Activated naive CD8-positive, alpha-beta T cell (primary cell): ENCODE measurements around the gene CDH13.

ENCODE experiments used
- H3K27ac Mint-ChIP-seq: one replicate; pipeline ENCODE4 v1.8.0; 2021; ENCODE audit warnings: mixed read lengths
- H3K27me3 Mint-ChIP-seq: one replicate; pipeline ENCODE4 v1.8.0; 2021; ENCODE audit warnings: mixed read lengths
- H3K36me3 Mint-ChIP-seq: one replicate; pipeline ENCODE4 v1.8.0; 2021; ENCODE audit warnings: mixed read lengths
- H3K4me1 Mint-ChIP-seq: one replicate; pipeline ENCODE4 v1.8.0; 2021; ENCODE audit warnings: low read depth, mixed read lengths
- H3K4me3 Mint-ChIP-seq: one replicate; pipeline ENCODE4 v1.8.0; 2021; ENCODE audit warnings: mild to moderate bottlenecking, mixed read lengths
- H3K9me3 Mint-ChIP-seq: one replicate; pipeline ENCODE4 v1.8.0; 2021; ENCODE audit warnings: low read depth, mixed read lengths

Gene CDH13

DNA sequence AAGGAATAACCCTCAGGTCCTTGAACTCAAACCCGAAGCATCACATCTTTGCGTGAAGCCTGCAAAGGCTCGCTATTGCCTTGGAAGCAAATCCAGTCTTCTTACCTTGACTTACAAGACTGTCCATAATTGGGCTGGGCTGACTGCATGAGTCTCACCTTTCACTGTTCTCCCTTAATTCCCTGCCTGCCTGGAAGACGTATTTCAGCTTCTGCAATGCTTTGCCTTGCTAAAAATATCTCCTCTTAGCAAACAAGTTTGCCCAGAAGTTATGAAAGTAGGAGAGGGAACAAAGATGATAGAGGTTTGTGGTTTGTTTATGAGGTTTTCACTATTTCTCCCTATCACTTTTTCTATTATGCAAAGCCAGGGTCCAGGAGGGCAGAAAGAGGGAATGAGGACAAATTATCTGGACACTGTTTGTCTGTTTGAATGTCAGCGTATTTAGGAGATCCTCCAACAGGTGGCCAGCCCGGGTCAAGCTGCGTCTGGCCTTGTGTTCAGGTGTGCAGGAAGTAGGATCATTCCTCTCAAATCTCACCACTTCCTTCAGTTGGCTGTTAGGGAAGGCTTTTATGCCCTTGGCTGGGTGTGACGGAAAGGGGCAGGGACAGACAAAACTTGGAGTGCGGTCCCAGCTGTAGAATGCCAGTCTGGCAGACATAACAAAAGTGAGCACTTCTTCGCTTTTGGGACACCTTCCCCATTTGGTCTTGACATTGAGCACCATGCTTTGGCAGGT lies 488.9 kb downstream of the CDH13 start:
- Mint-ChIP-seq H3K4me3 (no peak overlapping the region), H3K27ac (no peak overlapping the region), H3K4me1 (no peaks in the 10 kb centered on the region), H3K36me3 (no peaks in the 10 kb centered on the region), H3K9me3 (no peaks in the 10 kb centered on the region), H3K27me3 (no peaks in the 10 kb centered on the region)

DNA sequence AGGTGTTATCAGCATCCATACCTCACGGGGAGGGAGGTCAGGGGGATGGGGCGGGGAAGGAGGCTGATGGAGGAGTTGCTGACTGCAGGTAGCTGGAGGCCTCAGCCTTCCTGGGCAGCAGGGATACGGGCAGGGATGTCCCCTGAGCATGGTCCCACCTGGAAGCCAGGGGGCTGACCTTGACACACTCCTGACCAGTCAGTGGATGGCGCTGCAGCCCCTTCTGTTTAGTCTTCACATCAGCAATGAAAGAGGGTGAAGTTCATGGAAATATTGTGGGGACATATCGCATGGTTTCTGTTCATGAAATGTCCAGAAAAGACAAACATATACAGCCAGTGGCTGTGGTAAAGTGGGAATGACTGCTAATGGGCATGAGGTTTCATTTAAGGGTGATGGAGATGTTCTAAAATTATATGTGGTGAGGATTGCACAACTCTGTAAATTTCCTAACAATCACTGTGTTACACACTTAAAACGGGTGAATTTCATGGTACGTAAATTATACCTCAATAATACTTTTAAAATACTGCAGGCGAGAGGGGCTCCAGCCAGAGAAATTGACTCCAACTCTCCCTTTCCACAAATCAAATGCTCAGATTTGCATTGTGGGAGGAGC lies 489.6 kb downstream of the CDH13 start:
- no peaks in the 10 kb centered on the region for H3K4me1 Mint-ChIP-seq
- H3K27me3 Mint-ChIP-seq = no peaks in the 10 kb centered on the region
- H3K27ac Mint-ChIP-seq = no peak overlapping the region
- H3K36me3 Mint-ChIP-seq = no peaks in the 10 kb centered on the region
- no peak overlapping the region for H3K4me3 Mint-ChIP-seq
- H3K9me3 Mint-ChIP-seq = no peaks in the 10 kb centered on the region

DNA sequence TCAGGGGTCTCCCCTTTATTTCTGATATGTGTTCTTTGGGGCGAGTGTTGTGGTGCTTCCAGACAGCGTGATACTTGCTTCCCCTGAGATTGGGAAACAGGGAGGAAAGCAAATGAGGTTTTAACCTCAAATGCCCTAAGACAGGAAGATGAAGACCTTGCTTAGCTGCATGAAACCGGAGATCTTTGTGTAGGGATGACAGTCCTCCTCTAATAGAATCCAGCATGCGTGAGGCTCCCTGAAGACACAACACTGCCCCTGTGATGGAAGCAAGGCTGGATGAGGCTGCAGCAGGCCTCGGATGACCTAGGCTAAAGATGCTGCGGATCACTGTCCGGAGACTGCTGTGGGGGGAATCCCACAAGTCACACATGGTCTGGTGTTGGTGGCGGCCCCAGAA lies 491.0 kb downstream of the CDH13 start:
- Mint-ChIP-seq H3K27ac (no peak overlapping the region), H3K36me3 (no peaks in the 10 kb centered on the region), H3K9me3 (no peaks in the 10 kb centered on the region), H3K4me1 (no peaks in the 10 kb centered on the region), H3K27me3 (no peaks in the 10 kb centered on the region), H3K4me3 (no peak overlapping the region)

DNA sequence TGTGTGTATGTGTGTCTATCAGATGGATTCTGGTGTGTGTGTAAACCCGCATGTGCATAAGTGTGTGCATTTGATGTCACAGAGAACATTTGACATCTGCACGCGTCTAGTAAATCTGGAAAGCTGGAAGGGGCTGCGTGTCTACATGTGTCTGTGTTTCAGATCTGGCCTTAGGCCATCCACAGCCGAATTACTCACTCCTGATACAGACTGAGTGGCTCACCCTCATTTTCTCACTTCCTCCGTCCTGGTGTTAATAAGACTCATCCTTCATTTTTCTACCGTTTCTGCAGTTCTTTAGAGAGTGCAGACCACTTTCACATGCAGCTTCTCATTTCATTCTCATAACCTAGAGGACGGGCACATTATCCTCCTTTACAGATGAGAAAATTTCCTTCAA lies 491.6 kb downstream of the CDH13 start:
- no peaks in the 10 kb centered on the region for H3K4me1 Mint-ChIP-seq
- no peak overlapping the region for H3K4me3 Mint-ChIP-seq
- H3K36me3 Mint-ChIP-seq = no peaks in the 10 kb centered on the region
- H3K9me3 Mint-ChIP-seq = no peaks in the 10 kb centered on the region
- no peaks in the 10 kb centered on the region for H3K27me3 Mint-ChIP-seq
- H3K27ac Mint-ChIP-seq = no peak overlapping the region

DNA sequence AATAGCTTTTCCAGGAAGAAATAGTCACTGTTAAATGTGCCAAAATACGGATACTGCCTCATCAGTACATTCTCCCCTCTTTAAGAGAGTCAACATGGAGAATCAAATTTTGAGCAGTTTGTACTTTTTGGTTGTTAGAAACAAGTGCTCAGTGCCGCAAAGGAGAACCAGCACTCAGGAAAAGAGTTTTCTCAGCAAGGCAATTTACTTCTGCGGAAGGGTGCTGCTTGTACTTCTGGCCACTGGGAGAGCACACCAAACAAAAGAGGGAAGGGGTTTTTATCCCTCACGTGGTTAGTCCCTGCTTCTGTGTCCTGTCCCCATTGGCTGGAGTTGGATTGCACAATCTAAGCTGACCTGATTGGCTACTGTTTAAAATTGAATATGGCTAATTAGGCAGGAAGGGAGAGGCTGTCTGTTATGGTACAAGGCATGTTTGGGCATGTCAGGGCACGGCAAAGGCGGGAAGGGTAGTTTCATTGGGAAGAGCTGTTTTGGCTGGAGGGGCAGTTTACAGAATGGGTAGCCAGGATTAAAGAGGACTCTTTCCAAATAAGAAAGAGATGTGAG lies 499.3 kb downstream of the CDH13 start:
- Mint-ChIP-seq H3K4me3 (no peak overlapping the region), H3K9me3 (peaks cover 4% of the 10 kb centered on the region), H3K4me1 (no peaks in the 10 kb centered on the region), H3K27ac (no peak overlapping the region), H3K27me3 (peaks cover 2% of the 10 kb centered on the region), H3K36me3 (no peaks in the 10 kb centered on the region)

DNA sequence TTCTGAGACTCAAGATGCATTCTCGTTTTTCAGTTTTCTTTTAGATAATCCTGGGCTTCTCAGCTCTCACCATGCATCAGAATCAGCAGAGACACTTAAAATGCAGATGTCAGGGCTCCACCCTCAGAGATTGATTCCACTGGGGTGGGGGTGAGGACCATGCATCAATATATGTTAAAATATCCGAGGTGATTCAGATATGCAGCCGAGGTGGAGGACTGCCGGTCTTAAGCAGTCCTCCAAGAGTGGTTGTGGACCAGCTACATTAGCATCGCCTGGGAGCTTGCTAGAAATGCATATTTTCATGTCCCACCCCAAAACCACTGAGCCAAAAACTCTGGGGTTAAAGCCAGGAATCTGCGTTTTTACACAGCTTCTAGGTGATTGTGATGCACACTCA lies 501.3 kb downstream of the CDH13 start:
- H3K27me3 Mint-ChIP-seq = peaks cover 2% of the 10 kb centered on the region
- H3K36me3 Mint-ChIP-seq = no peaks in the 10 kb centered on the region
- H3K9me3 Mint-ChIP-seq = peaks cover 4% of the 10 kb centered on the region
- no peak overlapping the region for H3K27ac Mint-ChIP-seq
- no peak overlapping the region for H3K4me3 Mint-ChIP-seq
- H3K4me1 Mint-ChIP-seq = no peaks in the 10 kb centered on the region

DNA sequence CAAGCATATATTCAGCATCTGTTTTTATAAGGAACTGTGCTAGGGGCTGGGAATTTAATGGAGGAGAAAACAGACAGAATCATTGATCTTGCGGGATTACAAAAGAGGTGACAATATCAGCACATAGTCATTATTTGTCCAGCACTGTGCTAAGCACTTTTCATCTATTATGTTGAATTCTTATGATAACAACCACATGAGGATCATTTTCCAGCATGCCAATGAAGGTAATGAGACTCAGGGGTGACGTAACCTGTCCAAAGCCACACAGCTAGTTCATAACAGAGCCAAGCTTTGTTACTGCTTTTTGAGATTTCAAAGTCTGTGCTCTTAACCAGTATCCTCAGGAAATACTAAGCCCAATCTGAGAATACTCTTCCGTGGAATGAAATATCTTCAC lies 503.3 kb downstream of the CDH13 start:
- Mint-ChIP-seq H3K4me3 (no peak overlapping the region), H3K27ac (no peak overlapping the region), H3K9me3 (peaks cover 4% of the 10 kb centered on the region), H3K4me1 (no peaks in the 10 kb centered on the region), H3K27me3 (peaks cover 2% of the 10 kb centered on the region), H3K36me3 (no peaks in the 10 kb centered on the region)

DNA sequence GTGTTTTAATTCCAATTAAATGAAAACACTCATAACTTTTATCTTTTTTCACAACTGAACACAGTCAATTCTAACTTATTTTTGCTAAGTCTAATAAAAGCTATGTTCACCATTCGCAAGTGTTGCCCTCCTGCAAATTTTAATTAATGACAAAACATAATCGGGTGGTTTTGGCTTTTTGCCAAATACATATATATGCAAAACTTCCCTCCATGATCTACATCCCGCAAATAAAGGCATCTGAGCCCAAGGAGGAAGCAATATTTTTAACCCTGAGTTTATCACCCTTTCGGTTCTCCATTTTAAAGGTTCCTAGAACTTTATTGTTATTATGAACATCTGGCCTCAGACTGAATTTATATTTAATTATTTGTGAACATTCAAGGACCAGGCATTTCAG lies 507.9 kb downstream of the CDH13 start:
- Mint-ChIP-seq H3K4me3 (no peak overlapping the region), H3K9me3 (no peaks in the 10 kb centered on the region), H3K4me1 (peaks cover 9% of the 10 kb centered on the region), H3K36me3 (no peaks in the 10 kb centered on the region), H3K27me3 (no peaks in the 10 kb centered on the region), H3K27ac (no peak overlapping the region)

DNA sequence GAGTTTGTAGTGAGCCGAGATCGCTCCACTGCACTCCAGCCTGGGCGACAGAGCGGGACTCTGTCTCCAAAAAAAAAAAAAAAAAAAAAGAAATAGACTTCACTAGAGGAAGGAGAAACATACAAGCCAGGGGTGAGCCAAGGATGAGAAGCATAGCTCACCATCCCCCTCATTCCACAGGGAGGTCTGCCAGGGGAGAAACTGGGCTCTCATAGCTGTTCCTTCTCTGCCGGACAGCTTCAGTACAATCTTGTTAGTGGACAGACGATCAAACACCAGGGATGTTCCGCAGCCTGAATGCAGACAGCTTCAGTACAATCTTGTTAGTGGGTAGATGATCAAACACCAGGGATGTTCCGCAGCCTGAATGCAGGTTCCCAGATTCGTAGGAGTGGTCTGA lies 509.6 kb downstream of the CDH13 start:
- peaks cover 9% of the 10 kb centered on the region for H3K4me1 Mint-ChIP-seq
- no peaks in the 10 kb centered on the region for H3K9me3 Mint-ChIP-seq
- no peaks in the 10 kb centered on the region for H3K36me3 Mint-ChIP-seq
- no peak overlapping the region for H3K27ac Mint-ChIP-seq
- no peak overlapping the region for H3K4me3 Mint-ChIP-seq
- no peaks in the 10 kb centered on the region for H3K27me3 Mint-ChIP-seq

DNA sequence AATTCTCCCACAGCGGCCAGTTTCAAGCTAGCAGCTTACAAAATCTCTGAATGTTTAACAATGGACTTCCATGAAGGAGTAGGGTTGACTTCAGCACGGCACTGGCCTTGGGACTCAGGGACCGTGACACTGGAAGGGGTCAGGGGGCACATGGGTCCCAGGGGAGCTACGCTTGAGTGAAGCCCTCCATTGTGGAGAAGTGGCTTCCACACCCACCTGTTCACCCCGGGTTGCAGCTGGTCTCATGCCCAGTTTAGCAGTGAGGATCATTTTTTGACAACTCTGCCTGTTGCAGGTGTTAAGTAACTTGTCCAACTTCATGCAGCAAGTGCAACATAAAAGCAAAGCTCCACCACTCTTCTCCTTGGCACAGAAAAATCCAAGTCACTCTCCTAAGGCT lies 510.2 kb downstream of the CDH13 start:
- Mint-ChIP-seq H3K4me1 (peaks cover 9% of the 10 kb centered on the region), H3K4me3 (peak overlapping the region; percentile 68), H3K9me3 (no peaks in the 10 kb centered on the region), H3K27ac (no peak overlapping the region), H3K36me3 (no peaks in the 10 kb centered on the region), H3K27me3 (no peaks in the 10 kb centered on the region)

DNA sequence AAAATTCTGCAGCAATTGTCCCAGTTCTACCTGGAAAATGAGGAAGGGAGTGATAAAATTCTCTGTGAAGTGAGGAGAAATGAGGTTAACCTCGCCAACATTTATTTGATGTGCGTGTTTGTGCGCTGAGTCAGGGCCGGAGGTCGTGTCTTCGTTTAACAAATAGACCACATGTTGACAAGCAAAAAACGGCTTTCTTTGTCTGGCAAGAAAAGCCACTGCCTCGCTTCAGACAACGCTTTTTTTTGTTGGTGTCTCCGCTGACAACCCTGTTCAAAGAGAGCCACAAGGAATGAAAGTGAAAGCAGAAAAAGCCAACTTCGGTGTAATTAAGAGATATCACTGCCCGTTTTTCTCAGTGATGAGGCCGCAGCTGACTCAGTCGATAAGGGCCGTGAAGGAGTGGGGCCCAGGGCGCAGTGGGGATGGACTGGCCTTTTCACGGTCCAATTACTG lies 510.6 kb downstream of the CDH13 start:
- peak overlapping the region; percentile 68 for H3K4me3 Mint-ChIP-seq
- H3K36me3 Mint-ChIP-seq = no peaks in the 10 kb centered on the region
- peaks cover 9% of the 10 kb centered on the region for H3K4me1 Mint-ChIP-seq
- H3K27me3 Mint-ChIP-seq = no peaks in the 10 kb centered on the region
- no peak overlapping the region for H3K27ac Mint-ChIP-seq
- H3K9me3 Mint-ChIP-seq = no peaks in the 10 kb centered on the region

DNA sequence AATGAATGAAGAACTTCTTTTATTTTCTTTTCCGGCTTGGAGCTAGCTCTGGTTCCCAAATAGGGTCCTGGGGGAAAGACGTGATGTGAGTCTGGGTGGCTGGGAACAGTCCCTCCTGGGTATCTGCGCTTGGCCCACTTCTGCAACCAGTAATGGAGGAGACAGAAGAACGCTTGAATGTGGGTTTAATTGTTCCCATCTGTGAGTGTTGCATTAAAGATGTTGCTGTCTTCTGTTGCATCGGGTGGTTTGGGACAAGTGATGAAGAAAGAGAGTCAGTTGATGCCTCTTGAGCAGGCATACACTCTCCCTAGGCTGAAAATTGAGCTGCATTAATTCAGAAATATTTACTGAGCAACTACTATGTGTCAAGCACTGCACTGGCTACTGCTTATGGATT lies 511.1 kb downstream of the CDH13 start:
- Mint-ChIP-seq H3K27ac (no peak overlapping the region), H3K4me1 (peaks cover 9% of the 10 kb centered on the region), H3K4me3 (peak overlapping the region; percentile 68), H3K27me3 (no peaks in the 10 kb centered on the region), H3K36me3 (no peaks in the 10 kb centered on the region), H3K9me3 (no peaks in the 10 kb centered on the region)

DNA sequence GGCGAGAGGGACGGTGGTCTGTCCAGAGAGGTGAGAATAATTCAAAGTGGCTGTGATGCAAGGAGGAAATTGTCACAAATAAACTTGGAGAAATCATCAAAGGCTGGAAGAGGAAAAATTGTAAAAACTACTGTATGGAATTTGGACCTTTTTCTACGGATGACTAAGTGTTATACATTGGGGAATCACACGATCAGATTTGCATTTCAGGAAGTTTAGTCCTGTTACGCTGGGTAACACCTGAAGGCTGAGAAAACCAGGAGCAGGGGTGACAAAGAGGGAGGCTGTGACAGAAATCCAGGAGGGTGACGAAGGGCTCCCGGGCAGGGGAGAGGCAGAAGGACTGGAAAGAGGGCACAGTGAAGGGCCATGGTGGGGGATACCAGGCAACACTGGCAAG lies 511.7 kb downstream of the CDH13 start:
- Mint-ChIP-seq H3K36me3 (no peaks in the 10 kb centered on the region), H3K9me3 (no peaks in the 10 kb centered on the region), H3K27ac (no peak overlapping the region), H3K27me3 (no peaks in the 10 kb centered on the region), H3K4me3 (no peak overlapping the region), H3K4me1 (peaks cover 9% of the 10 kb centered on the region)

DNA sequence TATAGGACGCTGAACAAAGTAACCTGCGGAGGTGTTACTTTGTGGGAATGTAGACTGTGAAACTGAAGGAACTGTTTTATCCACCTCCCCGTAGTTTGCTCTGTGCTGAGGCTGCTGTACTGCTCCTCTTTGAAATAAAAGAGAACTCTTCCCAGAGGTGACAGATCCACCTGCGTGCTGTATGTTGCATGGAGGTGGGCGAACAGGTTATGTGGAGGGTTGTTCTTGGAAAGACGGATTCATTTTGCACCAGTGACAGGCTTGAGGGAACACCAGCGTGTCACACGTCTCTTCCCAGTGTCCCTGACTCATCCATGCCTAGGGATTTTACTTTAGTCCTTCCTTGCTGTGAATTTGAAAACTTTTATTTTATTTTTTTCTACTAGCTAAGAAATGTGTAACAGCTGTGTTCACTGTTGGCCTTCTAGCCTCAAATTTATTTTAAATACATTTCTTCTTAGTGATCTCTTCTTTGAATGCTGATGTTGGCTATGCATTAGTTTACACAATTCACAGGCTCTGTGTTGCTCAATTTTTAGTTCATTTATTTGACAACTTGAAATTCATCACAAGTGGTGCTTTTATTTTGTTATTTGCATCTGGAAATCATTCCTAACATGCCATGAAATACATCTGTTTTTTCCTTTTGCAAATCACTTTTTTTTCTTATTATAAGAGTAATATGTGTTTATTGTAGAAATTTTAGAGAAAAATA lies 512.4 kb downstream of the CDH13 start:
- Mint-ChIP-seq H3K4me3 (no peak overlapping the region), H3K9me3 (no peaks in the 10 kb centered on the region), H3K36me3 (no peaks in the 10 kb centered on the region), H3K27me3 (peaks cover 1% of the 10 kb centered on the region), H3K4me1 (peaks cover 9% of the 10 kb centered on the region), H3K27ac (no peak overlapping the region)

DNA sequence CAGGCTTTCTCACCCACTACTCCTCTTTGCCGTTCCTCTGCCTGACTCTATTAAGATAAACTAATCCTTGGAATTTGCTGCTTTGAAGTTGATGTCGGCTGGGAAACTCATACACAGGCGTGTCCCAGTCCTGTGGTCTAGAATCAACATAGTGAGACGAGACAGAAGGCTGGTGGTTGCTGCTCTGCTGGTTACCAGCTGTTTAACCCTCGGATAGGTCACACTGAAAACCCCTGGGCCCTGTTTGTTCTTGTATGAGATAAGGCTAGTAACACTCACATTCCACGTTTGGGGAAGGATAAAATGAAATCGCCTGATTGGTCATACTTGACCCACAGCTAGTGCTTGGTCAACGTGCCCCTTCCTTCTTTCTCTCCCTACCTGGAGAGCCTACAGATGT lies 517.0 kb downstream of the CDH13 start:
- Mint-ChIP-seq H3K4me1 (no peaks in the 10 kb centered on the region), H3K36me3 (no peaks in the 10 kb centered on the region), H3K27ac (no peak overlapping the region), H3K9me3 (no peaks in the 10 kb centered on the region), H3K4me3 (no peak overlapping the region), H3K27me3 (peaks cover 1% of the 10 kb centered on the region)
